ENCODE data around the gene SHKBP1.

Gene SHKBP1

DNA sequence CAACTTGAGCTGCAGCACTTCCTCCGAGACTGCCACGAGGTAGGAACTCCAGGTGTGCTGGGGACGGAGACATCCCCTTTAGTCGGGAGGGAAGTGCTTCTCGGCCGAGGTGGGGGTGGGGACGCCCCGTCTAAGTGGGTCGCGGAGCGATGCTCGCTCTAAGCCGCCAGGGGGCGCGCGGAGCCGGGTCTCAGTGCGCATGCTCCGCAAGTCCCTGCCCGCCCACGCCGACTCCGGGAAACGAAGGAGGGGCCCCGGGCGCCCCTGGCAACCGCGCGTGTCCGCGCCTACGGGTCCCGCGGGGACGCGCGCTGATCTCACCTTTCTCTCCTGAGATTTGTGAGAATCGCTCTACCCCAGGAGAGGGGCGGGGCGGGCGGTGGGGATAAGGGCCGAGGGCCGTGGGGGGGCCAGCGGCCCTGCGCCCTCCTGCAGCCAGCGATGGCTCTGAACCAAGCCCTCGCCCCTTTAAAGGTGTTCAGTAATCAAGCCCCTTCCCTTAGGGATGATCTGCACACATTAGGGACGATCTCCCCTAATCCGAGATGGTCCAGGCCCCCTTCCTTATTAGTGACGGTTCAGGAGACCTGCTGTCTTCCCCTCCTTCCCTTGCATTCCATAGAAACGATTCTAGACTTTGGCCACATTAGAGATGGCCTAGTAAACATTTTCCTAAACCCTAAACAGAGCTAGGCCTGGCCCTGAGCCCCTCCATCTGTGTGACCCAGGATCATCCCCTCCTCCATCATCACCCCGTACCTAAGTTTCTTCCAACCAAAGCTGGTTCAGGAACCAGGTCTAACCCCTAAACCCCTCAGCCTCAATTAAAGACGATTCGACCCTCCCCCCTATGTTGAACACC lies 47.3 kb upstream of the SHKBP1 start:
- H3K27ac ChIP-seq (ENCODE audit: extremely low read depth, low read depth, low read length): peak overlapping the region; percentile 39
- peaks cover 17% of the 10 kb centered on the region for H3K4me1 ChIP-seq (ENCODE audit: control insufficient read depth, insufficient read depth, low read length)
- ChIA-PET POLR2A (interaction anchor here (1.5 kb wide), 1 partner anchor 74 kb away, joined by 3 read pairs; no protein-coding TSS in a partner anchor), CTCF (interaction anchor here (0.6 to 13.3 kb wide), 33 partner anchors 8 to 613 kb away, joined by 3 to 259 read pairs (median 4); partner anchors contain the start of gene LTBP4)
- no peaks in the 10 kb centered on the region for H3K9me3 ChIP-seq (ENCODE audit: control insufficient read depth, insufficient read depth, low read depth, low read length)
- H3K36me3 ChIP-seq (ENCODE audit: control insufficient read depth in 2 of 2, insufficient read depth in 1 of 2, low read length in 2 of 2): no peaks in the 10 kb centered on the region; a peak in 1 of 3 replicates
- peak overlapping the region; percentile 19 for H3K4me3 ChIP-seq (ENCODE audit: low read depth, low read length)
- TF ChIP-seq, protein P1, sequence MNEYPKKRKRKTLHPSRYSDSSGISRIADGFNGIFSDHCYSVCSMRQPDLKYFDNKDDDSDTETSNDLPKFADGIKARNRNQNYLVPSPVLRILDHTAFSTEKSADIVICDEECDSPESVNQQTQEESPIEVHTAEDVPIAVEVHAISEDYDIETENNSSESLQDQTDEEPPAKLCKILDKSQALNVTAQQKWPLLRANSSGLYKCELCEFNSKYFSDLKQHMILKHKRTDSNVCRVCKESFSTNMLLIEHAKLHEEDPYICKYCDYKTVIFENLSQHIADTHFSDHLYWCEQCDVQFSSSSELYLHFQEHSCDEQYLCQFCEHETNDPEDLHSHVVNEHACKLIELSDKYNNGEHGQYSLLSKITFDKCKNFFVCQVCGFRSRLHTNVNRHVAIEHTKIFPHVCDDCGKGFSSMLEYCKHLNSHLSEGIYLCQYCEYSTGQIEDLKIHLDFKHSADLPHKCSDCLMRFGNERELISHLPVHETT (tag by site-specific recombination; IDR thresholded peaks at IDR 0.05): 0 out of 2 replicates have a peak, but pooled peaks have one; percentile 21
- TF ChIP-seq ZNF433 (tag by site-specific recombination; IDR thresholded peaks at IDR 0.05; ENCODE audit: low read depth): no peak
- TF ChIP-seq ZNF549 (tag by site-specific recombination; IDR thresholded peaks at IDR 0.05): no peak
- no peak for TF ChIP-seq ZSCAN23 (tag by site-specific recombination; IDR thresholded peaks at IDR 0.05)
- no peak for TF ChIP-seq SCRT1 (tag by site-specific recombination; IDR thresholded peaks at IDR 0.05; ENCODE audit: borderline replicate concordance)
- TF ChIP-seq ZNF146 (tag by site-specific recombination; IDR thresholded peaks at IDR 0.05): no peak
- TF ChIP-seq ZNF24 (tag by site-specific recombination; IDR thresholded peaks at IDR 0.05): peak; percentile 51; the same call in 1 of the 2 replicates
- peak; percentile 61; the same call in 1 of the 2 replicates for TF ChIP-seq YY2 (tag by site-specific recombination; IDR thresholded peaks at IDR 0.05)
- TF ChIP-seq, protein P2, sequence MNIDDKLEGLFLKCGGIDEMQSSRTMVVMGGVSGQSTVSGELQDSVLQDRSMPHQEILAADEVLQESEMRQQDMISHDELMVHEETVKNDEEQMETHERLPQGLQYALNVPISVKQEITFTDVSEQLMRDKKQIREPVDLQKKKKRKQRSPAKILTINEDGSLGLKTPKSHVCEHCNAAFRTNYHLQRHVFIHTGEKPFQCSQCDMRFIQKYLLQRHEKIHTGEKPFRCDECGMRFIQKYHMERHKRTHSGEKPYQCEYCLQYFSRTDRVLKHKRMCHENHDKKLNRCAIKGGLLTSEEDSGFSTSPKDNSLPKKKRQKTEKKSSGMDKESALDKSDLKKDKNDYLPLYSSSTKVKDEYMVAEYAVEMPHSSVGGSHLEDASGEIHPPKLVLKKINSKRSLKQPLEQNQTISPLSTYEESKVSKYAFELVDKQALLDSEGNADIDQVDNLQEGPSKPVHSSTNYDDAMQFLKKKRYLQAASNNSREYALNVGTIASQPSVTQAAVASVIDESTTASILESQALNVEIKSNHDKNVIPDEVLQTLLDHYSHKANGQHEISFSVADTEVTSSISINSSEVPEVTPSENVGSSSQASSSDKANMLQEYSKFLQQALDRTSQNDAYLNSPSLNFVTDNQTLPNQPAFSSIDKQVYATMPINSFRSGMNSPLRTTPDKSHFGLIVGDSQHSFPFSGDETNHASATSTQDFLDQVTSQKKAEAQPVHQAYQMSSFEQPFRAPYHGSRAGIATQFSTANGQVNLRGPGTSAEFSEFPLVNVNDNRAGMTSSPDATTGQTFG (tag by site-specific recombination; IDR thresholded peaks at IDR 0.05; ENCODE audit: borderline replicate concordance): 0 out of 2 replicates have a peak, but pooled peaks have one; percentile 76
- TF ChIP-seq, protein P3, sequence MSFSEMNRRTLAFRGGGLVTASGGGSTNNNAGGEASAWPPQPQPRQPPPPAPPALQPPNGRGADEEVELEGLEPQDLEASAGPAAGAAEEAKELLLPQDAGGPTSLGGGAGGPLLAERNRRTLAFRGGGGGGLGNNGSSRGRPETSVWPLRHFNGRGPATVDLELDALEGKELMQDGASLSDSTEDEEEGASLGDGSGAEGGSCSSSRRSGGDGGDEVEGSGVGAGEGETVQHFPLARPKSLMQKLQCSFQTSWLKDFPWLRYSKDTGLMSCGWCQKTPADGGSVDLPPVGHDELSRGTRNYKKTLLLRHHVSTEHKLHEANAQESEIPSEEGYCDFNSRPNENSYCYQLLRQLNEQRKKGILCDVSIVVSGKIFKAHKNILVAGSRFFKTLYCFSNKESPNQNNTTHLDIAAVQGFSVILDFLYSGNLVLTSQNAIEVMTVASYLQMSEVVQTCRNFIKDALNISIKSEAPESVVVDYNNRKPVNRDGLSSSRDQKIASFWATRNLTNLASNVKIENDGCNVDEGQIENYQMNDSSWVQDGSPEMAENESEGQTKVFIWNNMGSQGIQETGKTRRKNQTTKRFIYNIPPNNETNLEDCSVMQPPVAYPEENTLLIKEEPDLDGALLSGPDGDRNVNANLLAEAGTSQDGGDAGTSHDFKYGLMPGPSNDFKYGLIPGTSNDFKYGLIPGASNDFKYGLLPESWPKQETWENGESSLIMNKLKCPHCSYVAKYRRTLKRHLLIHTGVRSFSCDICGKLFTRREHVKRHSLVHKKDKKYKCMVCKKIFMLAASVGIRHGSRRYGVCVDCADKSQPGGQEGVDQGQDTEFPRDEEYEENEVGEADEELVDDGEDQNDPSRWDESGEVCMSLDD (tag by site-specific recombination; IDR thresholded peaks at IDR 0.05): peak; percentile 81
- TF ChIP-seq, protein P4, sequence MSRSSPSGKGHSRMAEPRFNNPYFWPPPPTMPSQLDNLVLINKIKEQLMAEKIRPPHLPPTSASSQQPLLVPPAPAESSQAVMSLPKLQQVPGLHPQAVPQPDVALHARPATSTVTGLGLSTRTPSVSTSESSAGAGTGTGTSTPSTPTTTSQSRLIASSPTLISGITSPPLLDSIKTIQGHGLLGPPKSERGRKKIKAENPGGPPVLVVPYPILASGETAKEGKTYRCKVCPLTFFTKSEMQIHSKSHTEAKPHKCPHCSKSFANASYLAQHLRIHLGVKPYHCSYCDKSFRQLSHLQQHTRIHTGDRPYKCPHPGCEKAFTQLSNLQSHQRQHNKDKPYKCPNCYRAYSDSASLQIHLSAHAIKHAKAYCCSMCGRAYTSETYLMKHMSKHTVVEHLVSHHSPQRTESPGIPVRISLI (tag by site-specific recombination; IDR thresholded peaks at IDR 0.05): no peak
- peak; percentile 85; the same call in 1 of the 2 replicates for TF ChIP-seq KLF9 (tag by site-specific recombination; IDR thresholded peaks at IDR 0.05; ENCODE audit: low read depth)
- TF ChIP-seq, protein P5, sequence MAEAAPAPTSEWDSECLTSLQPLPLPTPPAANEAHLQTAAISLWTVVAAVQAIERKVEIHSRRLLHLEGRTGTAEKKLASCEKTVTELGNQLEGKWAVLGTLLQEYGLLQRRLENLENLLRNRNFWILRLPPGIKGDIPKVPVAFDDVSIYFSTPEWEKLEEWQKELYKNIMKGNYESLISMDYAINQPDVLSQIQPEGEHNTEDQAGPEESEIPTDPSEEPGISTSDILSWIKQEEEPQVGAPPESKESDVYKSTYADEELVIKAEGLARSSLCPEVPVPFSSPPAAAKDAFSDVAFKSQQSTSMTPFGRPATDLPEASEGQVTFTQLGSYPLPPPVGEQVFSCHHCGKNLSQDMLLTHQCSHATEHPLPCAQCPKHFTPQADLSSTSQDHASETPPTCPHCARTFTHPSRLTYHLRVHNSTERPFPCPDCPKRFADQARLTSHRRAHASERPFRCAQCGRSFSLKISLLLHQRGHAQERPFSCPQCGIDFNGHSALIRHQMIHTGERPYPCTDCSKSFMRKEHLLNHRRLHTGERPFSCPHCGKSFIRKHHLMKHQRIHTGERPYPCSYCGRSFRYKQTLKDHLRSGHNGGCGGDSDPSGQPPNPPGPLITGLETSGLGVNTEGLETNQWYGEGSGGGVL (tag by site-specific recombination; IDR thresholded peaks at IDR 0.05): peak; percentile 97
- TF ChIP-seq, protein P6, sequence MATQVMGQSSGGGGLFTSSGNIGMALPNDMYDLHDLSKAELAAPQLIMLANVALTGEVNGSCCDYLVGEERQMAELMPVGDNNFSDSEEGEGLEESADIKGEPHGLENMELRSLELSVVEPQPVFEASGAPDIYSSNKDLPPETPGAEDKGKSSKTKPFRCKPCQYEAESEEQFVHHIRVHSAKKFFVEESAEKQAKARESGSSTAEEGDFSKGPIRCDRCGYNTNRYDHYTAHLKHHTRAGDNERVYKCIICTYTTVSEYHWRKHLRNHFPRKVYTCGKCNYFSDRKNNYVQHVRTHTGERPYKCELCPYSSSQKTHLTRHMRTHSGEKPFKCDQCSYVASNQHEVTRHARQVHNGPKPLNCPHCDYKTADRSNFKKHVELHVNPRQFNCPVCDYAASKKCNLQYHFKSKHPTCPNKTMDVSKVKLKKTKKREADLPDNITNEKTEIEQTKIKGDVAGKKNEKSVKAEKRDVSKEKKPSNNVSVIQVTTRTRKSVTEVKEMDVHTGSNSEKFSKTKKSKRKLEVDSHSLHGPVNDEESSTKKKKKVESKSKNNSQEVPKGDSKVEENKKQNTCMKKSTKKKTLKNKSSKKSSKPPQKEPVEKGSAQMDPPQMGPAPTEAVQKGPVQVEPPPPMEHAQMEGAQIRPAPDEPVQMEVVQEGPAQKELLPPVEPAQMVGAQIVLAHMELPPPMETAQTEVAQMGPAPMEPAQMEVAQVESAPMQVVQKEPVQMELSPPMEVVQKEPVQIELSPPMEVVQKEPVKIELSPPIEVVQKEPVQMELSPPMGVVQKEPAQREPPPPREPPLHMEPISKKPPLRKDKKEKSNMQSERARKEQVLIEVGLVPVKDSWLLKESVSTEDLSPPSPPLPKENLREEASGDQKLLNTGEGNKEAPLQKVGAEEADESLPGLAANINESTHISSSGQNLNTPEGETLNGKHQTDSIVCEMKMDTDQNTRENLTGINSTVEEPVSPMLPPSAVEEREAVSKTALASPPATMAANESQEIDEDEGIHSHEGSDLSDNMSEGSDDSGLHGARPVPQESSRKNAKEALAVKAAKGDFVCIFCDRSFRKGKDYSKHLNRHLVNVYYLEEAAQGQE (tag by site-specific recombination; IDR thresholded peaks at IDR 0.05): no peak
- peak; percentile 85 for TF ChIP-seq ZBTB7A (tag by site-specific recombination; IDR thresholded peaks at IDR 0.05; ENCODE audit: low read depth)
- no peak for TF ChIP-seq ZNF132 (tag by site-specific recombination; IDR thresholded peaks at IDR 0.05; ENCODE audit: borderline replicate concordance)
- no peak for TF ChIP-seq ZNF214 (tag by site-specific recombination; IDR thresholded peaks at IDR 0.05; ENCODE audit: borderline replicate concordance)
- no peak for TF ChIP-seq ZNF19 (tag by site-specific recombination; IDR thresholded peaks at IDR 0.05; ENCODE audit: low read depth)
- TF ChIP-seq ZNF311 (tag by site-specific recombination; IDR thresholded peaks at IDR 0.05; ENCODE audit: borderline replicate concordance): no peak
- TF ChIP-seq ZNF660 (tag by site-specific recombination; IDR thresholded peaks at IDR 0.05): peak; percentile 93
- no peak for TF ChIP-seq PRDM1 (tag by site-specific recombination; IDR thresholded peaks at IDR 0.05)
- TF ChIP-seq ZNF529 (tag by site-specific recombination; IDR thresholded peaks at IDR 0.05; ENCODE audit: insufficient replicate concordance): no peak
